Fibroblast of lung (primary cell): ENCODE data around the gene SDK1. TPM values are rescaled to one million over a fixed set of nuclear protein-coding genes. Genes with fewer than 3 reads are reported as not detected.

Experiments used
- DNase-seq, 2 donors: peaks; one replicate each; pipeline versions ENCODE4 v3.0.0 to v3.0.0-alpha.2; 2010; ENCODE audit warnings: low read depth in 2 of 2
- H2AFZ ChIP-seq: 2 replicates; pipeline ENCODE4 v1.5.1; 2012; ENCODE audit warnings: low read length, control low read depth, inconsistent platforms
- H3K27ac ChIP-seq: 2 replicates; pipeline ENCODE4 v1.5.1; 2011; ENCODE audit warnings: low read length, control low read depth; ENCODE audit not compliant: insufficient read depth
- H3K27me3 ChIP-seq: 2 replicates; pipeline ENCODE4 v1.5.1; 2011; ENCODE audit warnings: mild to moderate bottlenecking, low read length; ENCODE audit not compliant: control insufficient read depth, insufficient read depth
- H3K36me3 ChIP-seq: 2 replicates; pipeline ENCODE4 v1.5.1; 2011; ENCODE audit warnings: low read length; ENCODE audit not compliant: control insufficient read depth, insufficient read depth
- H3K4me1 ChIP-seq: 2 replicates; pipeline ENCODE4 v1.5.1; 2011; ENCODE audit warnings: low read length; ENCODE audit not compliant: control insufficient read depth, insufficient read depth; ENCODE audit errors: extremely low read depth
- H3K4me2 ChIP-seq: 2 replicates; pipeline ENCODE4 v1.5.1; 2011; ENCODE audit warnings: low read length, control low read depth; ENCODE audit not compliant: insufficient read depth; ENCODE audit errors: extremely low read depth
- H3K4me3 ChIP-seq, 4 experiments: fragments of 200-600 bp in 1 of 4; sonication (generic) in 1 of 4; replicated peaks in 1 of 4; 2 replicates each; pipeline ENCODE4 v1.5.1; 2011 to 2016; ENCODE audit warnings: low read length in 4 of 4, low read depth in 3 of 4, mild to moderate bottlenecking in 3 of 4, control low read depth in 2 of 4, inconsistent platforms in 1 of 4, mixed read lengths in 1 of 4; ENCODE audit not compliant: insufficient read depth in 1 of 4; ENCODE audit errors: control extremely low read depth in 1 of 4
- H3K79me2 ChIP-seq: 2 replicates; pipeline ENCODE4 v1.5.1; 2012; ENCODE audit warnings: mild to moderate bottlenecking, low read length, inconsistent platforms; ENCODE audit not compliant: control insufficient read depth, insufficient read depth
- H3K9ac ChIP-seq: 2 replicates; pipeline ENCODE4 v1.5.1; 2011; ENCODE audit warnings: mild to moderate bottlenecking, low read length, control low read depth; ENCODE audit not compliant: insufficient read depth
- H3K9me3 ChIP-seq: 2 replicates; pipeline ENCODE4 v1.5.1; 2012; ENCODE audit warnings: low read depth, low read length; ENCODE audit not compliant: control insufficient read depth, insufficient read depth
- H4K20me1 ChIP-seq: 2 replicates; pipeline ENCODE4 v1.5.1; 2011; ENCODE audit warnings: low read length; ENCODE audit not compliant: control insufficient read depth, insufficient read depth; ENCODE audit errors: extremely low read depth
- CTCF ChIP-seq, 2 donors: IDR thresholded peaks in 1 of 2; conservative IDR thresholded peaks in 1 of 2; 1 replicate in 1 of 2; 2 replicates in 1 of 2; pipeline ENCODE4 v1.5.1; 2011 to 2012; ENCODE audit warnings: low read length in 2 of 2, control low read depth in 1 of 2, inconsistent platforms in 1 of 2, low read depth in 1 of 2, mild to moderate bottlenecking in 1 of 2
- EZH2 ChIP-seq: IDR thresholded peaks from 2 replicates; pipeline ENCODE4 v1.5.1; 2012; ENCODE audit warnings: low read length, control low read depth, mild to moderate bottlenecking; ENCODE audit errors: missing control alignments
- polyA plus RNA-seq, 2 donors: library from polyadenylated mRNA; depleted of rRNA in 1 of 2; stranded (reverse) in 1 of 2; unstranded in 1 of 2; fragments of >200 nt; gene quantifications; 2 replicates each; pipeline ENCODE4 v1.2.1, GENCODE V29; 2011 to 2012; ENCODE audit warnings: missing spikeins in 1 of 2
- total RNA-seq: library from RNA; depleted of rRNA; stranded (reverse); fragments of >200 nt; gene quantifications from 2 replicates; pipeline ENCODE4 v1.2.1, GENCODE V29; 2014

SDK1 gene
- total and polyA plus RNA-seq, 2 donors (not counting 1 experiment from before 2014, with no cell fraction given): 1.0 to 8.6 TPM

DNA sequence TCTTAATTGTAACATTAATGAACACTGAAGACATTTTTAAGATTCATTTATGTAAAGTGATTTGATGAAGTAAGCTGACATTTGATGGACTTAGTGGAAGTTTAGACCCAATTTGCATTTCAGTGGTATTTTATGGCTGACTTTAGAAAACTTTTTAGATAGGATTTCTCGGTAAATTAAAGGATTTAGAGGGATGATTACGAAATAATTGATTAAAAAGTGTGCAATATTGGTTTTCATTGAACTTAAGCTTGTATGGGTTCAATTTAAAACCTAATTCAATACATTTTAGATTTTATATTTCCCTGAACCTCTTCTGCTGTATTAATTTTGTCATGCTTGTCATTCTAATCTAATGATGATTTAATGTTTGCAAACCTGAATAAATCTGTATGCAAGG lies 135.1 kb downstream of the SDK1 start:
- Histone ChIP-seq H3K9ac (no peak overlapping the region), H3K79me2 (no peaks in the 10 kb centered on the region)
- no peak for DNase-seq

DNA sequence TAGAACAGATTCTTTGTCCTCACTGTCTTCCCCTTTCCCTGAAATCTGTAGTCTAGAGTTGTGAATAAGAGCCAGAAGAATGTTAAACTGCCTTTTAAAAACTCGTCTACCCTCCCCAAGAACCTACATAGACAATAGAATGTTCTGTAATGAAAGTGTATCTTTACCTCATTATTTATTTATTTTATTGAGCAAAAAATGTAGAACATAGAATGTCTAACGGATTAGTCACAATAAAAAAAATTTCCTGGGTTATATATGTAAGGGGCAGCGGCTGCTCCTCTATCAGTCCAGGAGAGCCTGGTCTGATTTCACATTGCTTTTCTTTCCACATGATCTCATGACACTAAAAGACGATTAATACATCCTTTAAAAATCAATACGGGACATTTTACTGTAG lies 135.7 kb downstream of the SDK1 start:
- Histone ChIP-seq H3K27me3 (no peaks in the 10 kb centered on the region), H2AFZ (no peak overlapping the region), H3K27ac (no peak overlapping the region), H3K4me3 (peak overlapping the region in 1 of 4 experiments; percentile 46), H4K20me1 (no peaks in the 10 kb centered on the region), H3K4me2 (no peak overlapping the region), H3K36me3 (no peaks in the 10 kb centered on the region), H3K79me2 (no peaks in the 10 kb centered on the region), H3K9ac (no peak overlapping the region), H3K4me1 (no peaks in the 10 kb centered on the region), H3K9me3 (no peaks in the 10 kb centered on the region)
- no peak for TF ChIP-seq CTCF (conservative IDR thresholded peaks at IDR 0.05 in 1 of 2, IDR thresholded peaks at IDR 0.05 in 1 of 2; ENCODE audit: low read depth in 1 of 2, low read length in 2 of 2)
- TF ChIP-seq EZH2: no peak
- peak; percentile 64 to 86 for DNase-seq

More for the DNA sequence above, 135.1 kb downstream of the SDK1 start:
- Histone ChIP-seq H3K4me2 (no peak overlapping the region), H2AFZ (no peak overlapping the region), H3K27me3 (no peaks in the 10 kb centered on the region), H3K4me1 (no peaks in the 10 kb centered on the region), H3K36me3 (no peaks in the 10 kb centered on the region), H4K20me1 (no peaks in the 10 kb centered on the region), H3K9me3 (no peaks in the 10 kb centered on the region), H3K4me3 (peak overlapping the region in 1 of 4 experiments; percentile 46), H3K27ac (no peak overlapping the region)
- TF ChIP-seq CTCF (conservative IDR thresholded peaks at IDR 0.05 in 1 of 2, IDR thresholded peaks at IDR 0.05 in 1 of 2; ENCODE audit: low read depth in 1 of 2, low read length in 2 of 2): no peak
- no peak for TF ChIP-seq EZH2

- TF ChIP-seq EZH2 (no peak), CTCF (conservative IDR thresholded peaks at IDR 0.05 in 1 of 2, IDR thresholded peaks at IDR 0.05 in 1 of 2; ENCODE audit: low read depth in 1 of 2, low read length in 2 of 2) (no peak)
- no peak overlapping the region for H3K27ac ChIP-seq
- no peaks in the 10 kb centered on the region for H3K79me2 ChIP-seq
- H3K4me2 ChIP-seq: no peak overlapping the region
- H3K27me3 ChIP-seq: no peaks in the 10 kb centered on the region
- no peaks in the 10 kb centered on the region for H3K36me3 ChIP-seq
- no peak overlapping the region for H2AFZ ChIP-seq
- H3K9ac ChIP-seq: no peak overlapping the region
- peak overlapping the region in 1 of 4 experiments; percentile 46 for H3K4me3 ChIP-seq
- no peaks in the 10 kb centered on the region for H4K20me1 ChIP-seq
- no peaks in the 10 kb centered on the region for H3K4me1 ChIP-seq
- DNase-seq: no peak
- no peaks in the 10 kb centered on the region for H3K9me3 ChIP-seq
Observed at GRCh38 chr7:3437467-3437866, 136.4 kb downstream of the SDK1 start.
